ENCODE measurements around the gene PHKB. TPM values are rescaled to one million over a fixed set of nuclear protein-coding genes. Genes with fewer than 3 reads are reported as not detected.
"Not testable (repeated sequence)": the region's sequence is repeated elsewhere in the genome, so short reads cannot be mapped to it uniquely, and the experiment has no call there.

PHKB gene
- 10 to 100 TPM; 56.2 to 59.5 TPM for total RNA-seq
- 38.2 to 43.5 reads per million in 2 donors for total RNA-seq

GRCh38 chr16:47460711-47461597 is at the start of gene PHKB, which contains the start of gene ITFG1:
TSS of gene PHKB (plus strand) at chr16:47461331. CDS start at chr16:47461351, 20 bp downstream.
TSS of gene ITFG1 (minus strand) at chr16:47461063. CDS start at chr16:47461045, 18 bp downstream.
- Mint-ChIP-seq H3K27me3 (no peaks in the 10 kb centered on the region), H3K36me3 (ENCODE audit: low read depth) (peaks cover 11% of the 10 kb centered on the region), H3K27ac (peak within 1 kb of the TSS; percentile 99), H3K4me1 (peaks cover 38% of the 10 kb centered on the region), H3K4me3 (peak within 1 kb of the TSS; percentile 98)
- no peaks in the 10 kb centered on the region for H3K9me3 ChIP-seq (ENCODE audit: control insufficient read depth, low read length, poor library complexity, severe bottlenecking)
- ATAC-seq = peak; percentile 97
- peak; percentile 93 to 97 (median 96) for DNase-seq

GRCh38 chr16:47413041-47413440 is 48.1 kb upstream of the PHKB start:
- no peak for ATAC-seq
- Mint-ChIP-seq H3K4me3 (no peak overlapping the region), H3K27me3 (no peaks in the 10 kb centered on the region), H3K27ac (no peak overlapping the region), H3K36me3 (ENCODE audit: low read depth) (peaks cover 2% of the 10 kb centered on the region), H3K4me1 (peaks cover 20% of the 10 kb centered on the region)
- DNase-seq = no peak
- no peaks in the 10 kb centered on the region for H3K9me3 ChIP-seq (ENCODE audit: control insufficient read depth, low read length, poor library complexity, severe bottlenecking)

GRCh38 chr16:47416869-47417268 is 44.3 kb upstream of the PHKB start:
- H3K4me3 Mint-ChIP-seq = no peak overlapping the region
- no peaks in the 10 kb centered on the region for H3K27me3 Mint-ChIP-seq
- H3K36me3 Mint-ChIP-seq (ENCODE audit: low read depth) = peaks cover 2% of the 10 kb centered on the region
- H3K4me1 Mint-ChIP-seq = peaks cover 7% of the 10 kb centered on the region
- H3K27ac Mint-ChIP-seq = no peak overlapping the region
- no peak for ATAC-seq
- H3K9me3 ChIP-seq (ENCODE audit: control insufficient read depth, low read length, poor library complexity, severe bottlenecking) = no peaks in the 10 kb centered on the region
- no peak for DNase-seq

- H3K27ac Mint-ChIP-seq = peak overlapping the region; percentile 59
- DNase-seq = no peak
- peaks cover 7% of the 10 kb centered on the region for H3K36me3 Mint-ChIP-seq (ENCODE audit: low read depth)
- no peak for ATAC-seq
- H3K4me3 Mint-ChIP-seq = no peak overlapping the region
- no peaks in the 10 kb centered on the region for H3K9me3 ChIP-seq (ENCODE audit: control insufficient read depth, low read length, poor library complexity, severe bottlenecking)
- H3K4me1 Mint-ChIP-seq = no peaks in the 10 kb centered on the region
- H3K27me3 Mint-ChIP-seq = no peaks in the 10 kb centered on the region
Measured at GRCh38 chr16:47424846-47425245, 36.3 kb upstream of the PHKB start.

GRCh38 chr16:47426806-47427205 is 34.3 kb upstream of the PHKB start:
- Mint-ChIP-seq H3K27me3 (no peaks in the 10 kb centered on the region), H3K36me3 (ENCODE audit: low read depth) (peaks cover 7% of the 10 kb centered on the region), H3K4me1 (peaks cover 1% of the 10 kb centered on the region), H3K4me3 (no peak overlapping the region), H3K27ac (no peak overlapping the region)
- no peak for ATAC-seq
- no peak for DNase-seq
- no peaks in the 10 kb centered on the region for H3K9me3 ChIP-seq (ENCODE audit: control insufficient read depth, low read length, poor library complexity, severe bottlenecking)

GRCh38 chr16:47431960-47432359 is 29.2 kb upstream of the PHKB start:
- no peak overlapping the region for H3K4me3 Mint-ChIP-seq

GRCh38 chr16:47434274-47434673 is 26.9 kb upstream of the PHKB start:
- not testable (repeated sequence) for H3K9me3 ChIP-seq (ENCODE audit: control insufficient read depth, low read length, poor library complexity, severe bottlenecking); DNase-seq; H3K36me3 Mint-ChIP-seq (ENCODE audit: low read depth); H3K4me3 Mint-ChIP-seq; H3K27ac Mint-ChIP-seq; ATAC-seq; H3K27me3 Mint-ChIP-seq
- peaks cover 16% of the 10 kb centered on the region for H3K4me1 Mint-ChIP-seq

More at GRCh38 chr16:47431960-47432359, 29.2 kb upstream of the PHKB start:
- peaks cover 16% of the 10 kb centered on the region for H3K4me1 Mint-ChIP-seq
- no peak for DNase-seq
- H3K36me3 Mint-ChIP-seq (ENCODE audit: low read depth) = no peaks in the 10 kb centered on the region
- no peaks in the 10 kb centered on the region for H3K27me3 Mint-ChIP-seq
- ATAC-seq = no peak
- H3K27ac Mint-ChIP-seq = no peak overlapping the region
- H3K9me3 ChIP-seq (ENCODE audit: control insufficient read depth, low read length, poor library complexity, severe bottlenecking) = no peaks in the 10 kb centered on the region

GRCh38 chr16:47440066-47440465 is 21.1 kb upstream of the PHKB start:
- peaks cover 10% of the 10 kb centered on the region for H3K36me3 Mint-ChIP-seq (ENCODE audit: low read depth)
- not testable (repeated sequence) for DNase-seq; ATAC-seq; H3K4me1 Mint-ChIP-seq; H3K27me3 Mint-ChIP-seq; H3K4me3 Mint-ChIP-seq; H3K9me3 ChIP-seq (ENCODE audit: control insufficient read depth, low read length, poor library complexity, severe bottlenecking); H3K27ac Mint-ChIP-seq

GRCh38 chr16:47442884-47443283 is 18.2 kb upstream of the PHKB start:
- Mint-ChIP-seq H3K4me1 (peaks cover 15% of the 10 kb centered on the region), H3K36me3 (ENCODE audit: low read depth) (peaks cover 10% of the 10 kb centered on the region)
- not testable (repeated sequence) for H3K4me3 Mint-ChIP-seq; H3K27me3 Mint-ChIP-seq; DNase-seq; H3K27ac Mint-ChIP-seq; H3K9me3 ChIP-seq (ENCODE audit: control insufficient read depth, low read length, poor library complexity, severe bottlenecking); ATAC-seq

- no peaks in the 10 kb centered on the region for H3K27me3 Mint-ChIP-seq
- no peak overlapping the region for H3K4me3 Mint-ChIP-seq
- H3K9me3 ChIP-seq (ENCODE audit: control insufficient read depth, low read length, poor library complexity, severe bottlenecking) = no peaks in the 10 kb centered on the region
- ATAC-seq (no peak), DNase-seq (no peak)
- peak overlapping the region; percentile 53 for H3K27ac Mint-ChIP-seq
- peaks cover 17% of the 10 kb centered on the region for H3K4me1 Mint-ChIP-seq
- peaks cover 10% of the 10 kb centered on the region for H3K36me3 Mint-ChIP-seq (ENCODE audit: low read depth)
Measured at GRCh38 chr16:47446431-47446830, 14.7 kb upstream of the PHKB start.

- ATAC-seq (no peak), DNase-seq (no peak)
- H3K4me3 Mint-ChIP-seq = no peak overlapping the region
- H3K4me1 Mint-ChIP-seq = peaks cover 17% of the 10 kb centered on the region
- no peak overlapping the region for H3K27ac Mint-ChIP-seq
- no peaks in the 10 kb centered on the region for H3K9me3 ChIP-seq (ENCODE audit: control insufficient read depth, low read length, poor library complexity, severe bottlenecking)
- no peaks in the 10 kb centered on the region for H3K27me3 Mint-ChIP-seq
- H3K36me3 Mint-ChIP-seq (ENCODE audit: low read depth) = no peaks in the 10 kb centered on the region
Measured at GRCh38 chr16:47448830-47449575, 12.1 kb upstream of the PHKB start.

- Mint-ChIP-seq H3K36me3 (ENCODE audit: low read depth) (no peaks in the 10 kb centered on the region), H3K4me3 (no peak overlapping the region), H3K27me3 (no peaks in the 10 kb centered on the region), H3K27ac (no peak overlapping the region), H3K4me1 (peaks cover 17% of the 10 kb centered on the region)
- H3K9me3 ChIP-seq (ENCODE audit: control insufficient read depth, low read length, poor library complexity, severe bottlenecking) = no peaks in the 10 kb centered on the region
- ATAC-seq (no peak), DNase-seq (no peak)
Measured at GRCh38 chr16:47449788-47450187, 11.3 kb upstream of the PHKB start.

GRCh38 chr16:47458331-47458730 is 2.8 kb upstream of the PHKB start:
- DNase-seq (no peak), ATAC-seq (no peak)
- peaks cover 34% of the 10 kb centered on the region for H3K4me1 Mint-ChIP-seq
- H3K27me3 Mint-ChIP-seq = no peaks in the 10 kb centered on the region
- H3K4me3 Mint-ChIP-seq = no peak overlapping the region
- H3K9me3 ChIP-seq (ENCODE audit: control insufficient read depth, low read length, poor library complexity, severe bottlenecking) = no peaks in the 10 kb centered on the region
- H3K36me3 Mint-ChIP-seq (ENCODE audit: low read depth) = peaks cover 10% of the 10 kb centered on the region
- no peak overlapping the region for H3K27ac Mint-ChIP-seq

All from T-helper 17 cell (primary cell).